HepG2 (cell line): ENCODE measurements around the gene ITGA6. TPM values are rescaled to one million over a fixed set of nuclear protein-coding genes. Genes with fewer than 3 reads are reported as not detected.
A peak's percentile ranks its signal among the peaks of the same experiment; 100 is the strongest.

Experiments
- ADNP ChIP-seq: sonication (generic); formaldehyde crosslinking; IDR thresholded peaks from 2 replicates; pipeline ENCODE4 v1.4.0; 2020; ENCODE audit warnings: missing genetic modification reagents
- AHDC1 ChIP-seq: sonication (generic); formaldehyde crosslinking; IDR thresholded peaks from 2 replicates; pipeline ENCODE4 v1.5.1; 2020; ENCODE audit warnings: mild to moderate bottlenecking, missing genetic modification reagents, borderline replicate concordance
- ATF6 ChIP-seq: sonication (generic); formaldehyde crosslinking; conservative IDR thresholded peaks from 2 replicates; pipeline ENCODE4 v1.4.0; 2020; ENCODE audit warnings: missing genetic modification reagents
- ATRX ChIP-seq: sonication (generic); formaldehyde crosslinking; IDR thresholded peaks from 2 replicates; pipeline ENCODE4 v1.4.0; 2020; ENCODE audit warnings: missing genetic modification reagents, borderline replicate concordance
- E2F1 ChIP-seq: sonication (generic); formaldehyde crosslinking; IDR thresholded peaks from 2 replicates; pipeline ENCODE4 v1.5.0; 2020; ENCODE audit warnings: missing genetic modification reagents
- ELF3 ChIP-seq: IDR thresholded peaks from 2 replicates; pipeline ENCODE4 v1.6.1; 2016; ENCODE audit warnings: missing genetic modification reagents, missing compliant biosample characterization
- HIVEP1 ChIP-seq: sonication (generic); formaldehyde crosslinking; IDR thresholded peaks from 2 replicates; pipeline ENCODE4 v1.4.0; 2020; ENCODE audit warnings: mild to moderate bottlenecking, missing genetic modification reagents
- HNRNPLL ChIP-seq: fragments of 200-400 bp; formaldehyde crosslinking; IDR thresholded peaks from 2 replicates; pipeline ENCODE4 v1.6.1; 2017; ENCODE audit warnings: mild to moderate bottlenecking, low read depth, low read length; ENCODE audit not compliant: poor library complexity, severe bottlenecking
- RCOR2 ChIP-seq: IDR thresholded peaks from 2 replicates; pipeline ENCODE4 v1.6.1; 2016; ENCODE audit warnings: missing biosample characterization, missing genetic modification reagents
- SIX1 ChIP-seq: sonication (generic); formaldehyde crosslinking; IDR thresholded peaks from 2 replicates; pipeline ENCODE4 v1.4.0; 2020; ENCODE audit warnings: missing genetic modification reagents, borderline replicate concordance
- SMARCC2 ChIP-seq: fragments of 450-650 bp; IDR thresholded peaks from 2 replicates; pipeline ENCODE4 v1.6.1; 2017; ENCODE audit warnings: antibody characterized with exemption, mild to moderate bottlenecking
- THAP7 ChIP-seq: sonication (generic); formaldehyde crosslinking; IDR thresholded peaks from 2 replicates; pipeline ENCODE4 v1.8.1; 2023; ENCODE audit warnings: mild to moderate bottlenecking, missing genetic modification reagents
- TRIM24 ChIP-seq: sonication (generic); formaldehyde crosslinking; IDR thresholded peaks from 2 replicates; pipeline ENCODE4 v1.8.0; 2022; ENCODE audit warnings: mild to moderate bottlenecking, missing genetic modification reagents
- ZNF280B ChIP-seq: sonication (generic); formaldehyde crosslinking; IDR thresholded peaks from 2 replicates; pipeline ENCODE4 v1.5.0; 2020; ENCODE audit warnings: missing genetic modification reagents, mild to moderate bottlenecking, borderline replicate concordance
- ZNF326 ChIP-seq: sonication (generic); formaldehyde crosslinking; IDR thresholded peaks from 2 replicates; pipeline ENCODE4 v1.4.0; 2020; ENCODE audit warnings: missing genetic modification reagents, borderline replicate concordance
- ZNF333 ChIP-seq: sonication (generic); formaldehyde crosslinking; IDR thresholded peaks from 2 replicates; pipeline ENCODE4 v1.4.0; 2020; ENCODE audit warnings: mild to moderate bottlenecking, missing genetic modification reagents, borderline replicate concordance
- ZNF614 ChIP-seq: IDR thresholded peaks from 2 replicates; pipeline ENCODE4 v1.6.1; 2018; ENCODE audit warnings: missing biosample characterization, missing genetic modification reagents, inconsistent platforms, borderline replicate concordance
- ZNF75D ChIP-seq: sonication (generic); formaldehyde crosslinking; IDR thresholded peaks from 2 replicates; pipeline ENCODE4 v1.8.1; 2023; ENCODE audit warnings: missing genetic modification reagents, mild to moderate bottlenecking, borderline replicate concordance
- polyA plus RNA-seq, 8 experiments: library from polyadenylated mRNA; depleted of rRNA in 3 of 8; stranded (reverse) in 7 of 8; unstranded in 1 of 8; fragments of >200 nt; fragmentation: Illumina TruSeq in 4 of 8; extraction: Trizol in 4 of 8; gene quantifications; 2 replicates each; pipeline versions ENCODE4 v1.2.1 to v1.2.3, GENCODE V29; 2011 to 2016; ENCODE audit warnings: low read depth in 4 of 8, missing spikeins in 1 of 8, mixed read lengths in 1 of 8; ENCODE audit not compliant: insufficient read depth in 1 of 8
- total RNA-seq, 5 experiments: library from RNA; depleted of rRNA; stranded (reverse); fragments of >200 nt; fragmentation: Illumina TruSeq; extraction: Trizol; gene quantifications; 2 replicates each; pipeline ENCODE4 v1.2.3, GENCODE V29; 2016; ENCODE audit warnings: low read depth in 1 of 5

Gene ITGA6
- total and polyA plus RNA-seq, 2 of the 13 experiments (the other 11 are each of a cell fraction or from before 2014, with no cell fraction given), result 24.0 to 92.5 TPM

GRCh38 chr2:172427256-172427989 is at the start of gene ITGA6 (continued):
- TF ChIP-seq ZNF280B (CRISPR knock-in tag) (no peak), ZNF326 (CRISPR knock-in tag) (no peak), HNRNPLL (peak; percentile 86), AHDC1 (CRISPR knock-in tag) (no peak), ELF3 (CRISPR knock-in tag) (peak; percentile 28; the same call in 1 of the 2 replicates), ZNF614 (0 out of 2 replicates have a peak, but pooled peaks have one; percentile 56), E2F1 (CRISPR knock-in tag) (peak; percentile 13; the same call in 1 of the 2 replicates), ZNF75D (CRISPR knock-in tag) (no peak), RCOR2 (CRISPR knock-in tag) (no peak), ZNF333 (peak; percentile 89; the same call in 1 of the 2 replicates), THAP7 (CRISPR knock-in tag) (peak; percentile 78), TRIM24 (no peak), SIX1 (CRISPR knock-in tag) (no peak), ADNP (CRISPR knock-in tag) (no peak), SMARCC2 (no peak), ATRX (no peak), ATF6 (CRISPR knock-in tag) (no peak), HIVEP1 (CRISPR knock-in tag) (peak; percentile 33; the same call in 1 of the 2 replicates)
